Mammary epithelial cell (primary cell): ENCODE results near the gene SOWAHC.

Source experiments
- CTCF ChIP-seq, 2 donors: IDR thresholded peaks in 1 of 2; conservative IDR thresholded peaks in 1 of 2; 2 replicates each; pipeline ENCODE4 v1.5.1; 2011 to 2012; ENCODE audit warnings: inconsistent platforms in 2 of 2, low read length in 2 of 2, mild to moderate bottlenecking in 2 of 2, control low read depth in 1 of 2, low read depth in 1 of 2; ENCODE audit not compliant: insufficient read depth in 1 of 2; ENCODE audit errors: extremely low read depth in 1 of 2
- EZH2 ChIP-seq: IDR thresholded peaks from 2 replicates; pipeline ENCODE4 v1.6.1; 2012; ENCODE audit warnings: low read length, inconsistent platforms, borderline replicate concordance

GRCh38 chr2:109660046-109660860, 46.1 kb downstream of the SOWAHC start:
- no peak for TF ChIP-seq CTCF (conservative IDR thresholded peaks at IDR 0.05 in 1 of 2, IDR thresholded peaks at IDR 0.05 in 1 of 2; ENCODE audit: extremely low read depth in 1 of 2, insufficient read depth in 1 of 2, low read depth in 1 of 2, low read length in 2 of 2)
- no peak for TF ChIP-seq EZH2
